ENCODE data around the gene PTPN21.
A peak's percentile ranks its signal among the peaks of the same experiment; 100 is the strongest.

Gene PTPN21

GRCh38 chr14:88503754-88504406, 50.9 kb downstream of the PTPN21 start:
- DNase-seq: no peak

- DNase-seq: no peak
Measured at GRCh38 chr14:88502740-88503139, 52.1 kb downstream of the PTPN21 start.

GRCh38 chr14:88500611-88501010, 54.2 kb downstream of the PTPN21 start:
- no peak for DNase-seq

- DNase-seq: no peak
Measured at GRCh38 chr14:88499225-88499624, 55.6 kb downstream of the PTPN21 start.

DNA sequence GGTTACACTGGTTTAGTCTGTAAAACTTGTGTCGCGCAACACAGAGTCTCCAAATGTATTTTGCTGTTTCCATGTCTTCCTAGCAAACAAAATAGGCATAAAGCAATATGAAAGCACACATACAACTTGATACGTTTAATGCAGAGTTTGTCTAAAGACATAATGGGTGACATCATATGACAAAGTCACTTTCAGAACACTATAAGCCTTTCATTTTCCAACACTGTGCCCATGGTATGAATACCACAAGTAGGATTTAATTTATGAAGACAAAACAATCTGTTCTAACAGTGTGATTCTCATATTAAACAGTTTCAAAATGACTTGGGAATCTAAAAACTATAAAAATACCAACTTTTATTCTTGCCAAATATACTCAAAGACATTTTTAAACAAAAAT, 58.4 kb downstream of the PTPN21 start:
- no peak for DNase-seq

DNA sequence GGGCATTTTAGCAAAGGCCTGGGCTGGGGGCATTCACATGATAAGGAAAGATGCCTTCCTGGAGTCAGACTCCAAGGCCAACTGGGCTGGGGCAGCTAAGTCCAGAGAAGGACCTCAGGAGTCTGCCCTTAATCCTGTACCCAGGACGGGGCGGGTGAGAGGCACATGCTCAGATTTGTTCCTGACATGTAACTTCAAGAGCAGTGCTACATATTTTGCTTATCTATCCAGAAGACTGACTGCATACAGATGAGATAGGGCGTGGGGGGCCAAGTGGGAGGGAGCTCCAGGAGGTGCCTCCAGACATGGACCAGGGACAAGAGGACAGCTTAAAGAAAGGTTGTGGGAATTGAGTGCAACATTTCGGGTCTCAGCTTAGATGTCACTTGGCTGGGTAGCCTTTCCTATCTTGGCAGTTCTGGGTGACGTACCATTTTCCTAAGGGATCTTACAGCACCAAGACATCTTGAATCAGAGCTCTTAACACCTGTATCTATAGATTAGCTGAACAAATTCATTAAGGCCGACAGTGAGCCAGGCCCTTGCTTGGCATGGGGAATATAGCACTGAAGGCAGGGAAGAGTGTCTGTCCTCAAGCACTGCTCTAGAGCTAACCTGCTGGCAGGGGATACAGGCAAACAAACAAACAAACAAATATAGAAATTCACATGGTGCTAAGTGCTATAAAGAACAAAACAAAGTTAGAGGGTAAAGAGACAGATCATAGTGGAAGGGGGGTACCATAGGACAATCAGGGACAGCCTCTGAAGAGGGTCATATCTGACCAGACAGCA, 61.2 kb downstream of the PTPN21 start:
- no peak for DNase-seq

- peak; percentile 76 for DNase-seq
Measured at GRCh38 chr14:88492272-88493089, 62.3 kb downstream of the PTPN21 start.

DNA sequence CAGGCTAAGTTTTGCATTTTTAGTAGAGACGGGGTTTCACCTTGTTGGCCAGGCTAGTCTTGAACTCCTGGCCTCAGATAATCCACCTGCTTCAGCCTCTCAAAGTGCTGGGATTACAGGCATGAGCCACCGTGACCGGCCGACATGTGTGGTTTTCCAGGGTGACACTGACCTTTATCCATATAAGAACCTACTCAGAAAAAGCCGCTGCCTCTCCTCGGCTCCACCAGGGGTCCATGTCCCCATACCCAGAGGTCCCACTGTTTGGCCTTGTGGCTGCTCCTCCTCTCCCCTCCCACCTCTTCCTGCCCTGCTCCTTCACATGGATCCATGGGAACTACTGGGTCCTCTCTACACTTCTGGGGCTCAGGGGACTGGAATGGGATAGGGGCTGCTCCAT, 64.6 kb downstream of the PTPN21 start:
- no peak for DNase-seq

DNA sequence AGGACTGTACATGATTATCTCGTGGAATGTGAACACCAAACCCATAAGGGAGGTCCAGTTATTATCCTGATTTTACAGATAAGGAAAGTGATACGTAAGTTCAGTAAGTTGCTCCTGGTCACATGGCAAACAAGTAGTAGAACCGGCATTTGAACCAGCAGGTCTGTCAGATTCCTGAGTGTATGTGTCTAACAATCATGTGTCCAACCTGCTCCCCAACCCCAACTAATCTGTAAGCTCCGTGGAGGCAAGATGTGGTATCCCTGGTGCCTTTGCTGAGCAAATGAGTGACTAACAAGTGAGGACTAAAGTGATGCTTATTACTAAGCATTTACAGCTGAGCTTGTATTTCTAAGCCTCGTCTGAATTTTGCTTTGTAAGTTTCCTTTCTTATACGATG, 65.9 kb downstream of the PTPN21 start:
- no peak for DNase-seq

- DNase-seq: no peak
Measured at GRCh38 chr14:88488081-88488480, 66.7 kb downstream of the PTPN21 start.

DNA sequence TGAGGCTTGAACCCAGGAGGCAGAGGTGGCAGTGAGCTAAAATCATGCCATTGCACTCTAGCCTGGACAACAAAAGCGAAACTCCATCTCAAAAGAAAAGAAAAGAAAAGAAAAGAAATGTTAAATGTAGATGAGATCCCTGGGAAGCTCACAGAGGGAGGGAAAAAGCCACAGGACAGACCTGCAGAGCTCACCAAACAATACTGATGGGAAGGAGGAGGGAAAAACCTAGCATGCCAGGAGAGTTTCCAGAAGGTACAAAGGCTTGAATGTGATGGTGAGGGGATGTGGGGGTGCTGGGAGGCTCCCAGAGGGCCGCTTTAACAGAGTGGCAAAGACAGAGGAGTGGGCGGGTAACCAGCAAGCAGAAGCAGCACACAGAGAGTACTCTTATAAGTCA, 72.3 kb downstream of the PTPN21 start:
- no peak for DNase-seq

- DNase-seq: no peak
Measured at GRCh38 chr14:88481794-88482193, 73.0 kb downstream of the PTPN21 start.

DNA sequence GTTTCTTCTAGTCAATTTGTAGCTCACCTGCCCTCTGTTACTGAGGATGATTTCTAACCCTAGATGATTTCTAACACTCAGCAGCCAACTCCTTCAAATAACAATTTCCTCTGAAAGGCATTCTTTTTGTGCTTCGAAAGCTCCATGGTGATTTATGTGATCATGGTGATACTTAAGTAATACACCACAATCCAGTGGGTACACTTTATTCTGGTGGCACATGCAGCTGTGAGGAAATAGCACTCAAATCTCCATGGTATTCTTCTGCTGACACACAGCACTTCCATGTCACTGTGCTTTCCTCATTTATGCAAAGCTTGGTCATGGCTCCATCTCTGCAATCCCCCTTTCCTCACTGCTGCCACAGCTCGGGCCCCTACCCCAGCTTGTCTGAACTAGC, 73.7 kb downstream of the PTPN21 start:
- no peak for DNase-seq

- DNase-seq: no peak
Measured at GRCh38 chr14:88479574-88479987, 75.2 kb downstream of the PTPN21 start.

DNA sequence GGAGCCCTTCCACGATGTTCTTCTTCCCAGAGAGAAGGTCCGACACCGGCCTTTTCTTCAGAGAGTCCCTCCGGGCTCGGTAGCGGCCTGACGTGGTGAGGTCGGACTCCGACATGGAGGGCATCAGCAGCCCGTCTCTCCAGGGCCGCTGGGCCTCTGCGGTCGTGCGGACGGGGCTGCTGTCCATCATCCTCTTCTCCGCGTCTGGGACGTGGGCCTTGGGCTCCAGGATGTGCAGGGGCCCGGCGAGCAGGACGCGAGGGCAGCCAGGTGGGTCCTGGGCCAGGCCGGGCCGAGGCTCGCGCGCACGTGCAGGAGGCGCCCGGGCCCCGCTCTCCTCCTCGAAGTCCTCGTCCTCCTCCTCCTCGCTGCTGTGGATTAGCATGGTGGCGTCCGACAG, 75.9 kb downstream of the PTPN21 start:
- DNase-seq: no peak

- DNase-seq: no peak
Measured at GRCh38 chr14:88477513-88478250, 77.1 kb downstream of the PTPN21 start.

- DNase-seq: no peak
Measured at GRCh38 chr14:88476825-88477224, 78.0 kb downstream of the PTPN21 start.

DNA sequence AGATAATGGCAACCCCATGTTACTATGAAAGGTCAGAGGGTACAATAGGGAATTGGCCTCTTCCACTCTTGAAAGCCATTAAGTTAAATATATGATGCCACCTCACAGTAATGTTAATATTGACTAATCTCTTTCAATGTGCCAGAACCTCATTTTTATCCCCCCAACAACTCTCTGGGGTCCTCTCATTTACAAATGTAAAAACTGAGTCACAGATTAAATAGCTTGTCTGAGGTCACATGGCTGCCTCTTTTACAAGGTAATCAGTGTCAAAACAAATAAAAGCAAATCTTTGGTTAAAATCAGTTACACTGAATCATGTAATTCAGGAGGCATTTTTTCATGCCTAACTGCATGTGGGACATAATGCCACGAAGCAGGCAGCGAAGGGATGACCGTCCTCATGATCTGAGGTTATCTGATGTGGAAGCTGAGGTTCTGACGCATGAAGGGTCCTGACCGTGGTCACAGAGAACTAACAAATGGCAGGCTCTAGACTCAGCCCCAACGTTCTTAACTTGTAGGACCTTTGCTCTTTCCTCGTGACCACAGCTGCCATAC, 78.5 kb downstream of the PTPN21 start:
- no peak for DNase-seq

- no peak for DNase-seq
Measured at GRCh38 chr14:88473791-88474190, 81.0 kb downstream of the PTPN21 start.

DNA sequence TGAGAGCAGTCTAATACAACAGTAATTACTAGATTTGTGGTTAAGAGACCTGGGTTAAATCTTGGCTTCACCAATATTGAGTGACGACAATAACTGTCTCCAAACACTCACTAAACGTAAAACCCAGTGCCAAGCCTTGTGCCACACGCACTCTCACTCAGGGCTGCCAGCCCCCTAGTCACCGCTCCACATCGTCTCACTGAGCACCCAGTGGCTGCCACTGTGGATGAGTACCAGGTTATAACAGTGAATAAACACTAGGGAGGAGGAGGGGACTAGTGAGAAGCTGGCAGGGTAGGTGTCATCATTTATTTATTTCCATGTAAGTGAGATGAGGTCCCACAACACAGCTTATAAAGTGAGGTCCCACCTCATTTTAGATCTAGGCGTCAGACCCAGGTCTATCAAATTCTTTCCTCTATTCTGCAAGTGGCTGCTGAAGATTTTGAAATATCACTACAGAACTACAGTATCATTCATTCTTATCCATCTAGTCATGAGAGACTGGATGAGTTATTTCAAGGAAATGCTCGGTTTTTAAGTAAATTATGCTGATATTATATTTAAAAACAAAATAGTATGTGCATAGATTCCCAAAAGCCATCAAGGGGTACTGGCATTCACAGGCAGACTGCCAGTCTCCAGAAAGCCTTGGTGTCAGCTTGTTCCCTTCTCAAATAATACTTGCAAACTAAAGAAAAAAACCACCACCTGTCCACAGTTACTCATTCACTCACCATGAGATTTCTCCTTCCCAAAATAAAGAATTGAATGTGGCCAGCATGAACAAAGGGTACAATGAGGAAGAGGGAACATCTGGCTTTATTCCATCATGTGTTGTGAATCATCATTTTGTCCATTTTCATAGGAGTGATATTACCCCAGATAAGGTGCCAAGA, 84.0 kb downstream of the PTPN21 start:
- no peak for DNase-seq

- no peak for DNase-seq
Measured at GRCh38 chr14:88468406-88468805, 86.4 kb downstream of the PTPN21 start.

DNA sequence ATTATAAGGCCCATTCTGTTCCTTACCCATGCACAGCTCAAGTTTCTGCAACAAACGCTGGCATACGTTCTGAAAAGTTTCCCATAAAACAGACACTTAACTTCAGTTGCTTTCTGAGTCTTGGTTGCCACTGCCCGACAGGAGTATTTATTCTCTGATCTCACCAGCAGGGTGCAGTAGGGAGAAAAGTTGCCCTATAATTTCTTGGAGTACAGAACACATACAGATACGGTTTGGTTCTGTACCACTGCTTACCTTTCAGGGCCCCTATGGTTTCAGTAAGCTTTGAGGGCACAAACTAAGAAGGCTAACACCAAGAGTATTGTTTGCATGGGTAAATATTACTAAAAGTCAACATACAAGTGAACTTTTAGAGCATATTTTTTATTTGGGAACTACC, 91.5 kb downstream of the PTPN21 start:
- DNase-seq: no peak
